Measurements from ENCODE around the gene OR51T1.

GRCh38 chr11:4862447-4863236, 19.1 kb upstream of the OR51T1 start:
- TF ChIP-seq EZH2 (IDR thresholded peaks at IDR 0.05; ENCODE audit: insufficient read depth, poor library complexity, severe bottlenecking) (no peak), EZH2phosphoT487 (IDR thresholded peaks at IDR 0.05; ENCODE audit: insufficient read depth, low read depth) (no peak)

Measured in GM23248 (cell line).